GM12873 (cell line): Measurements from ENCODE around the gene CYP4V2.

ENCODE experiments used
- CTCF ChIP-seq: IDR thresholded peaks from 2 replicates; pipeline ENCODE4 v1.5.1; 2012; ENCODE audit warnings: low read depth, mild to moderate bottlenecking, moderate library complexity, low read length, control low read depth; ENCODE audit not compliant: insufficient read depth; ENCODE audit errors: missing control alignments

The CYP4V2 gene

GRCh38 chr4:186249785-186250754 lies 58.7 kb downstream of the CYP4V2 start:
- no peak for TF ChIP-seq CTCF

- TF ChIP-seq CTCF, result no peak
Observed at GRCh38 chr4:186250760-186251159, 59.4 kb downstream of the CYP4V2 start.

- no peak for TF ChIP-seq CTCF
Observed at GRCh38 chr4:186255122-186255521, 63.8 kb downstream of the CYP4V2 start.

GRCh38 chr4:186258216-186258811 lies 66.9 kb downstream of the CYP4V2 start:
- no peak for TF ChIP-seq CTCF

- no peak for TF ChIP-seq CTCF
Observed at GRCh38 chr4:186260117-186260503, 68.7 kb downstream of the CYP4V2 start.
